Upper lobe of left lung (tissue), 6 donors: ENCODE results near the gene SUPT6H. TPM values are rescaled to one million over a fixed set of nuclear protein-coding genes. Genes with fewer than 3 reads are reported as not detected.

Source experiments
- ATAC-seq, 2 donors: fragments of 200-7000 bp; cut with Tn5 transposase; one replicate each; pipeline ENCODE4 v1.9.1; 2022; ENCODE audit warnings: mild to moderate bottlenecking in 2 of 2, moderate library complexity in 2 of 2; ENCODE audit not compliant: low FRiP score in 2 of 2
- DNase-seq, 2 donors: peaks; one replicate each; pipeline ENCODE4 v3.0.0-alpha.2; 2019 to 2020
- H3K27ac ChIP-seq, 4 donors: fragments of 200-600 bp; sonication (generic); one replicate each; pipeline ENCODE4 v1.5.1; 2016 to 2019
- H3K27me3 ChIP-seq, 4 donors: fragments of 200-600 bp; sonication (generic); one replicate each; pipeline ENCODE4 v1.5.1; 2017 to 2019
- H3K36me3 ChIP-seq, 4 donors: fragments of 200-600 bp; sonication (generic); one replicate each; pipeline ENCODE4 v1.5.1; 2016 to 2019
- H3K4me1 ChIP-seq, 4 donors: fragments of 200-600 bp; sonication (generic); one replicate each; pipeline ENCODE4 v1.5.1; 2018 to 2019
- H3K4me3 ChIP-seq, 4 donors: fragments of 200-600 bp; sonication (generic); one replicate each; pipeline ENCODE4 v1.5.1; 2017 to 2019; ENCODE audit warnings: mild to moderate bottlenecking in 2 of 4, moderate library complexity in 1 of 4
- H3K9me3 ChIP-seq, 4 donors: fragments of 200-600 bp; sonication (generic); one replicate each; pipeline ENCODE4 v1.5.1; 2018 to 2019
- EP300 ChIP-seq, 4 donors: sonication (generic); formaldehyde crosslinking; IDR thresholded peaks; one replicate each; pipeline ENCODE4 v1.5.1; 2017; ENCODE audit warnings: antibody characterized with exemption in 4 of 4, control low read depth in 2 of 4
- POLR2A ChIP-seq, 4 donors: fragments of 450-650 bp; IDR thresholded peaks; one replicate each; pipeline ENCODE4 v1.5.1; 2016 to 2017; ENCODE audit warnings: antibody characterized with exemption in 4 of 4, mild to moderate bottlenecking in 2 of 4
- POLR2AphosphoS5 ChIP-seq, 2 donors: sonication (generic); formaldehyde crosslinking; IDR thresholded peaks; one replicate each; pipeline ENCODE4 v1.5.1; 2017; ENCODE audit warnings: antibody characterized with exemption in 2 of 2
- WGBS, 2 donors: methylation state at CpG; one replicate each; pipeline ENCODE4 v1.1.5; 2017 to 2018; 5-methylcytosine and 5-hydroxymethylcytosine counted together
- total RNA-seq, 6 donors: library from RNA; depleted of rRNA in 4 of 6; stranded (reverse); fragments of >200 nt in 4 of 6; gene quantifications; one replicate each; pipeline versions ENCODE4 v1.1.0 to v1.2.1, GENCODE V29; 2016 to 2021
- TF ChIP-seq, protein P1 (sequence below), 6 experiments: fragments of 450-650 bp in 4 of 6; fragments of 200-600 bp in 2 of 6; sonication (generic) in 2 of 6; IDR thresholded peaks; one replicate each; pipeline ENCODE4 v1.5.1; 2016 to 2019; ENCODE audit warnings: antibody characterized with exemption in 6 of 6
- donor health status: DM: no; HTN: no; CAD: no; lungs with moderate emphysema.
- donor health status: DM: no; HTN: yes; CAD: no; lungs with severe emphysema.

The SUPT6H gene
- total RNA-seq, 6 donors from 2014 or later: 57.3 to 128 (median 71.5) TPM

DNA sequence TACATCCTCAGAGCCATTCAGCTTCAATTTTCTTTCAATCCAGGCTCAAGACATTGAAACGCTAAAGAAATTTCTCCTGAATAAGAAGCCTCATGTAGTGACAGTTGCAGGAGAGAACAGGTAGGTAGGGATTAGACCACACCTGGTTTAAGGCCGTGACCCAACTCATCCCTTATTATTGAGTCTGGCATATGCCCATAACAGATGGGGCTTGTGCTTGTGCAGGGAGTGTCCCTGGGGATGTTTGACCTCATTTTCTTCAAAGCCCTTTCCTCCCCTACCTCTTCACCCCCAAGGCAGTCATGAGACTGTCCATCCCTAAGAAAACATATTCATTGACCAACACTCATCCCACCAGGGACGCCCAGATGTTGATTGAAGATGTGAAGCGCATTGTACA is 24.3 kb downstream of the SUPT6H start:
- no peak for ATAC-seq
- H3K36me3 ChIP-seq: peaks cover 92 to 100% (median 100%) of the 10 kb centered on the region in 4 donors
- TF ChIP-seq EP300 (IDR thresholded peaks at IDR 0.05) (no peak), POLR2AphosphoS5 (IDR thresholded peaks at IDR 0.05) (no peak), POLR2A (IDR thresholded peaks at IDR 0.05) (no peak)
- TF ChIP-seq, protein P1, sequence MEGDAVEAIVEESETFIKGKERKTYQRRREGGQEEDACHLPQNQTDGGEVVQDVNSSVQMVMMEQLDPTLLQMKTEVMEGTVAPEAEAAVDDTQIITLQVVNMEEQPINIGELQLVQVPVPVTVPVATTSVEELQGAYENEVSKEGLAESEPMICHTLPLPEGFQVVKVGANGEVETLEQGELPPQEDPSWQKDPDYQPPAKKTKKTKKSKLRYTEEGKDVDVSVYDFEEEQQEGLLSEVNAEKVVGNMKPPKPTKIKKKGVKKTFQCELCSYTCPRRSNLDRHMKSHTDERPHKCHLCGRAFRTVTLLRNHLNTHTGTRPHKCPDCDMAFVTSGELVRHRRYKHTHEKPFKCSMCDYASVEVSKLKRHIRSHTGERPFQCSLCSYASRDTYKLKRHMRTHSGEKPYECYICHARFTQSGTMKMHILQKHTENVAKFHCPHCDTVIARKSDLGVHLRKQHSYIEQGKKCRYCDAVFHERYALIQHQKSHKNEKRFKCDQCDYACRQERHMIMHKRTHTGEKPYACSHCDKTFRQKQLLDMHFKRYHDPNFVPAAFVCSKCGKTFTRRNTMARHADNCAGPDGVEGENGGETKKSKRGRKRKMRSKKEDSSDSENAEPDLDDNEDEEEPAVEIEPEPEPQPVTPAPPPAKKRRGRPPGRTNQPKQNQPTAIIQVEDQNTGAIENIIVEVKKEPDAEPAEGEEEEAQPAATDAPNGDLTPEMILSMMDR (IDR thresholded peaks at IDR 0.05): no peak

DNA sequence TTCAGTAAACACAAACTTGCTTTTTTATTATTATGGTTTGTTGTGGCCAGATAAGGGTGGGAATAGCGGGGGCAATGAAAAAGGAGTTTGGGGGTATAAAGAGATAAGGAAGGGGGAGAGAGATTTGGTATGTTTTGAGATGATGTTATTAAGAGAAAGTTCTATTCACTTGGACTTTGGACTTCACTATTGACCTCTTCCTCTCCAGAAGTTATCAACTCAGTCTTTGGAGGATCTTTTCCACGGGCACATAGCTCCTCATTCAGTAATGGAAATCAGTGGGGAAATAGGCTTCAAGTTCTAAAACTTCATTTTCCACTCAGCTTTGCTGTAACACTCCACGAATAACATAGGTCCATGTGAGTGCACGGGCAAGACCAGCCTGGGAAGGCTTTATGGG is 26.5 kb downstream of the SUPT6H start:
- 93 to 98% methylated on average over 4 of the region's 4 CpGs for WGBS, 2 donors
- Histone ChIP-seq H3K4me3 (no peak overlapping the region), H3K36me3 (peaks cover 80 to 100% (median 92%) of the 10 kb centered on the region in 4 donors), H3K27ac (no peak overlapping the region), H3K27me3 (no peaks in the 10 kb centered on the region), H3K9me3 (no peaks in the 10 kb centered on the region), H3K4me1 (no peaks in the 10 kb centered on the region)
- no peak for ATAC-seq
- TF ChIP-seq, protein P1 (IDR thresholded peaks at IDR 0.05): no peak
- no peak for TF ChIP-seq POLR2AphosphoS5 (IDR thresholded peaks at IDR 0.05)
- TF ChIP-seq POLR2A (IDR thresholded peaks at IDR 0.05): no peak
- no peak for TF ChIP-seq EP300 (IDR thresholded peaks at IDR 0.05)
- no peak for DNase-seq

More for the DNA sequence above, 24.3 kb downstream of the SUPT6H start:
- no peak for DNase-seq
- Histone ChIP-seq H3K27ac (no peak overlapping the region), H3K4me3 (no peak overlapping the region), H3K27me3 (no peaks in the 10 kb centered on the region), H3K4me1 (no peaks in the 10 kb centered on the region), H3K9me3 (no peaks in the 10 kb centered on the region)
- WGBS, 2 donors: 84 to 100% methylated on average over 2 to 4 of the region's 4 CpGs

DNA sequence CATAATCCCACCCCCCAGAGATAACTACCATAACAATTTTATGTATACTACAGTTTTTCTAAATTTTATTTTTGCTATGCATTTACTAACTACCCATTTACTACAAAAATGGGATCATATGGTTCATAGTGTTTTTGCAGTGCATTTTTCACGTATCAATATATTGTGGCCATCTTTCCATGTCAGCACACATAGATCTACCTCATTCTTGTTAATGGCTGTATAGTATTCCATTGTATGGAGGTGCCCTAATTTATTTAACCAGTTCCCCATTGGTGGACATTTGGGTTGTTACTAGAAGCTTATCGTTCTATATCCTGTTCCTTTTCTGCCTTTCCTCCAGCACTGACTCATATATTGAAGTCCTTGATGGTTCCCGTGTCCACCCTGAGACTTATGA is 27.0 kb downstream of the SUPT6H start:
- TF ChIP-seq, protein P1 (IDR thresholded peaks at IDR 0.05): no peak
- TF ChIP-seq POLR2AphosphoS5 (IDR thresholded peaks at IDR 0.05) (no peak), EP300 (IDR thresholded peaks at IDR 0.05) (no peak), POLR2A (IDR thresholded peaks at IDR 0.05) (no peak)
- ATAC-seq (no peak), DNase-seq (no peak)
- Histone ChIP-seq H3K27ac (no peak overlapping the region), H3K4me3 (no peak overlapping the region), H3K9me3 (no peaks in the 10 kb centered on the region), H3K4me1 (no peaks in the 10 kb centered on the region), H3K36me3 (peaks cover 80 to 100% (median 92%) of the 10 kb centered on the region in 4 donors), H3K27me3 (no peaks in the 10 kb centered on the region)
- 93 to 97% methylated on average over 3 of the region's 3 CpGs for WGBS, 2 donors

DNA sequence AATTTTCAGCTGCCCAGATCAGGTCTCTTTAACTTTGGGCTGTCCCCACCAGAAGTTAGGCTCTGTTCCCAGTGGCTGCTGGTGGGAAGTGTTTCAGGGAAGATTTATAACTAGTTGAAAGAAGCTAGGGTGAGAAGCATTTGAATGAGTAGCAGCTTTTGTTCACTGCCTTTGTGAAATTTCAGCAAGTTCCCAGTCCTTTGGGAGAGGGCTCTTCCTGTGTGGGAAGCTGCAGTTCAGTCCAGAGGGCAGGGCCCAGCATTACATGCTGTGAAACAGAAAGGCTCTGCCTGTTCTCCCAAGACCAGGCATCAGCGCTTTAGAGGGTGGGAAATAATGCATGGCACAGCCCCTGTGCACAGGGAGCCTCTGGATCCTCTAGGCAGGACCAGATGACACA is 31.9 kb downstream of the SUPT6H start:
- no peak overlapping the region for H3K4me3 ChIP-seq
- ATAC-seq (no peak), DNase-seq (no peak)
- H3K9me3 ChIP-seq: no peaks in the 10 kb centered on the region
- WGBS, 2 donors: 57 to 100% methylated on average over 1 of the region's 1 CpG
- TF ChIP-seq POLR2A (IDR thresholded peaks at IDR 0.05) (no peak), EP300 (IDR thresholded peaks at IDR 0.05) (no peak)
- H3K27ac ChIP-seq: no peak overlapping the region
- H3K4me1 ChIP-seq: no peaks in the 10 kb centered on the region
- no peaks in the 10 kb centered on the region for H3K27me3 ChIP-seq
- peaks cover 74 to 100% (median 92%) of the 10 kb centered on the region in 4 donors for H3K36me3 ChIP-seq

DNA sequence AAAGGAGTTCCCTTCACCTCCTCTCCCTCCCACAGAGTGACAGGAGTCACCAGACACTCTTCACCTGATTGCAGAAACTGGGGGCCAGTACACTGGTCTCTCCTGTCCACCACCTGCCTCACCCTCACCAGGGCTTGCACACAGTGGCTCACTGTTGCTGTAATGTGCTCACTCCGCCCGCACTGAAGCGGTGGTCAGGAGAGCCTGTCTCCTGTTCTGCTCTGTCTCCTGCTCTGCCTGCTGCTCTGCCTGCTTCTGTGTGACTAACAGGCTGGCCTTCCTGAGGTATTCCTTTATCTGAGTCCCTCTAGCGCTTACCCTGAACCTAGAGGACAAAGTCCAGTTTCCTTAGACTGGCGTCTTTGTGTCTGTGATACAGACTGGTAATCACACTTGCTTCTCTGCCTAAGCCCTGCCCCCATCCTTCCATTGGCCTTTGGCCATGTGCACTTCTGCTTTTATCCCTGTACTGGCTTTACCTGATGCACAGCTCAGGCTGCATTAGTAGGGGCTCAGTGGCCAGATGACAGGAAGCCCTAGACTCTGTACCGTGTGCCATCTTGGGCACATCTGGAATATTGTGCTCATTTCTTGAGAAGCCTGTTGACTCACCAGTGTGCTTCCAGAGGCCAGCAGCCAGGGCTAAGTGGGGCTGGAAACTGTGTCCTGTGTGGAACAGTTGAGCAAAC is 36.4 kb downstream of the SUPT6H start:
- TF ChIP-seq POLR2AphosphoS5 (IDR thresholded peaks at IDR 0.05) (no peak), EP300 (IDR thresholded peaks at IDR 0.05) (no peak), POLR2A (IDR thresholded peaks at IDR 0.05) (no peak)
- TF ChIP-seq, protein P1 (IDR thresholded peaks at IDR 0.05): no peak
- no peak overlapping the region for H3K4me3 ChIP-seq
- H3K27me3 ChIP-seq: no peaks in the 10 kb centered on the region
- WGBS, 2 donors: 90 to 97% methylated on average over 6 of the region's 6 CpGs
- ATAC-seq (no peak), DNase-seq (no peak)
- H3K36me3 ChIP-seq: peaks cover 74 to 100% (median 98%) of the 10 kb centered on the region in 4 donors
- H3K27ac ChIP-seq: no peak overlapping the region
- no peaks in the 10 kb centered on the region for H3K9me3 ChIP-seq
- no peaks in the 10 kb centered on the region for H3K4me1 ChIP-seq
